Thymus (tissue), 14 donors: ENCODE data around the gene TAC3. TPM values are rescaled to one million over a fixed set of nuclear protein-coding genes. Genes with fewer than 3 reads are reported as not detected.
"Not testable (repeated sequence)": the region's sequence is repeated elsewhere in the genome, so short reads cannot be mapped to it uniquely, and the experiment has no call there.

Experiments used
- DNase-seq, 9 donors: peaks; one replicate each; pipeline ENCODE4 v3.0.0-alpha.2; 2013; ENCODE audit warnings: low spot score in 9 of 9, low read depth in 6 of 9, missing footprints in 1 of 9
- H3K27ac ChIP-seq, 2 donors: one replicate each; pipeline ENCODE4 v1.5.1; 2013; ENCODE audit warnings: control low read depth in 1 of 2, low read depth in 1 of 2, low read length in 1 of 2, mild to moderate bottlenecking in 1 of 2, moderate library complexity in 1 of 2
- H3K27me3 ChIP-seq, 2 donors: one replicate each; pipeline ENCODE4 v1.5.1; 2013; ENCODE audit warnings: low read length in 1 of 2; ENCODE audit not compliant: control insufficient read depth in 2 of 2, insufficient read depth in 1 of 2
- H3K36me3 ChIP-seq, 2 donors: one replicate each; pipeline ENCODE4 v1.5.1; 2013; ENCODE audit warnings: low read length in 1 of 2, mild to moderate bottlenecking in 1 of 2, moderate library complexity in 1 of 2; ENCODE audit not compliant: control insufficient read depth in 2 of 2, insufficient read depth in 2 of 2
- H3K4me1 ChIP-seq, 2 donors: one replicate each; pipeline ENCODE4 v1.5.1; 2013; ENCODE audit warnings: low read length in 2 of 2; ENCODE audit not compliant: control insufficient read depth in 2 of 2, insufficient read depth in 2 of 2
- H3K4me3 ChIP-seq, 2 donors: one replicate each; pipeline ENCODE4 v1.5.1; 2013; ENCODE audit warnings: low read length in 2 of 2, control low read depth in 1 of 2, mild to moderate bottlenecking in 1 of 2
- H3K9me3 ChIP-seq, 2 donors: one replicate each; pipeline ENCODE4 v1.5.1; 2013; ENCODE audit warnings: low read length in 1 of 2, mild to moderate bottlenecking in 1 of 2; ENCODE audit not compliant: control insufficient read depth in 2 of 2, insufficient read depth in 1 of 2
- WGBS: extraction: QIAGEN DNeasy Blood & Tissue Kit; methylation state at CpG from one replicate; pipeline ENCODE4 v1.1.7; 2013; 5-methylcytosine and 5-hydroxymethylcytosine counted together
- long read RNA-seq, 10 donors: transcript quantifications; one replicate each; lab custom pipeline, GENCODE V29; 2026
- polyA plus RNA-seq: library from polyadenylated mRNA; stranded (reverse); fragments of 200-250 nt; gene quantifications from one replicate; pipeline ENCODE4 v1.2.3, GENCODE V29; 2013
- total RNA-seq: library from RNA; stranded (reverse); fragments of 120-200 nt; gene quantifications from one replicate; pipeline ENCODE4 v1.2.4, GENCODE V29; 2013
- donor health status: healthy.

Gene TAC3
- 0.76 TPM for total RNA-seq
- polyA plus RNA-seq: 4.3 TPM
- long read RNA-seq, donor 1: 0 reads
- long read RNA-seq, donor 2: 0 reads
- long read RNA-seq, donor 3, partial matches to known transcripts: 0 of 1 reads
- long read RNA-seq, donor 3, other reads (novel, unspliced or antisense): 0 of 1 reads
- long read RNA-seq, donor 4: 0 reads
- long read RNA-seq, donor 5: 0 reads
- long read RNA-seq, donor 6: 0 reads
- long read RNA-seq, donor 7: 0 reads
- long read RNA-seq, donor 8, partial matches to known transcripts: 0 of 2 reads
- long read RNA-seq, donor 8, other reads (novel, unspliced or antisense): 0 of 2 reads
- long read RNA-seq, donor 9, partial matches to known transcripts: 0 of 1 reads
- long read RNA-seq, donor 9, other reads (novel, unspliced or antisense): 0 of 1 reads
- long read RNA-seq, donor 10, partial matches to known transcripts: 0 of 1 reads
- long read RNA-seq, donor 10, other reads (novel, unspliced or antisense): 0 of 1 reads

- DNase-seq: no peak
- no peaks in the 10 kb centered on the region for H3K9me3 ChIP-seq
- 88% methylated on average over 6 of the region's 6 CpGs for WGBS
Observed at GRCh38 chr12:57016348-57016747, at the start of gene TAC3. Gene TAC3 (minus strand): TSS chr12:57016529. CDS start chr12:57015797, 732 bp downstream.

GRCh38 chr12:57063991-57064685, 47.8 kb upstream of the TAC3 start:
- peaks cover 23 to 66% of the 10 kb centered on the region in 2 donors for H3K36me3 ChIP-seq
- H3K27me3 ChIP-seq: no peaks in the 10 kb centered on the region
- no peak overlapping the region for H3K4me3 ChIP-seq
- peak overlapping the region in 1 of 2 donors; percentile 22 for H3K27ac ChIP-seq
- peak in 2 of 9 donors; percentile 23 to 58 for DNase-seq
- WGBS: 75% methylated on average over 5 of the region's 5 CpGs
- no peaks in the 10 kb centered on the region for H3K9me3 ChIP-seq
- no peaks in the 10 kb centered on the region for H3K4me1 ChIP-seq

More at GRCh38 chr12:57016348-57016747, at the start of gene TAC3:
- Histone ChIP-seq H3K27ac (no peak within 1 kb of the TSS), H3K36me3 (no peaks in the 10 kb centered on the region), H3K4me3 (no peak within 1 kb of the TSS), H3K4me1 (peaks cover 0 to 17% of the 10 kb centered on the region in 2 donors), H3K27me3 (no peaks in the 10 kb centered on the region)

- DNase-seq: no peak
- H3K27me3 ChIP-seq: no peaks in the 10 kb centered on the region
- no peaks in the 10 kb centered on the region for H3K9me3 ChIP-seq
- no peak overlapping the region for H3K4me3 ChIP-seq
- peaks cover 29 to 69% of the 10 kb centered on the region in 2 donors for H3K36me3 ChIP-seq
- no peak overlapping the region for H3K27ac ChIP-seq
- 98% methylated on average over 1 of the region's 1 CpG for WGBS
- H3K4me1 ChIP-seq: no peaks in the 10 kb centered on the region
Observed at GRCh38 chr12:57058454-57058853, 42.1 kb upstream of the TAC3 start.

GRCh38 chr12:57057067-57057751, 40.9 kb upstream of the TAC3 start:
- WGBS: 98% methylated on average over 6 of the region's 6 CpGs
- H3K36me3 ChIP-seq: peaks cover 29 to 60% of the 10 kb centered on the region in 2 donors

GRCh38 chr12:57055824-57056223, 39.5 kb upstream of the TAC3 start:
- Histone ChIP-seq H3K36me3 (peaks cover 29 to 51% of the 10 kb centered on the region in 2 donors), H3K27ac (no peak overlapping the region), H3K9me3 (no peaks in the 10 kb centered on the region), H3K27me3 (no peaks in the 10 kb centered on the region), H3K4me1 (no peaks in the 10 kb centered on the region), H3K4me3 (no peak overlapping the region)
- WGBS: 88% methylated on average over 3 of the region's 3 CpGs
- DNase-seq: no peak

More at GRCh38 chr12:57057067-57057751, 40.9 kb upstream of the TAC3 start:
- Histone ChIP-seq H3K4me3 (no peak overlapping the region), H3K4me1 (no peaks in the 10 kb centered on the region), H3K27me3 (no peaks in the 10 kb centered on the region), H3K9me3 (no peaks in the 10 kb centered on the region), H3K27ac (no peak overlapping the region)
- no peak for DNase-seq

GRCh38 chr12:57053901-57054300, 37.6 kb upstream of the TAC3 start:
- peaks cover 18 to 32% of the 10 kb centered on the region in 2 donors for H3K36me3 ChIP-seq
- WGBS: 97% methylated on average over 4 of the region's 4 CpGs
- not testable (repeated sequence) for H3K9me3 ChIP-seq, DNase-seq, H3K27me3 ChIP-seq, H3K27ac ChIP-seq, H3K4me1 ChIP-seq, H3K4me3 ChIP-seq

- 98% methylated on average over 4 of the region's 4 CpGs for WGBS
Observed at GRCh38 chr12:57053146-57053545, 36.8 kb upstream of the TAC3 start.

GRCh38 chr12:57051011-57051410, 34.7 kb upstream of the TAC3 start:
- 97% methylated on average over 1 of the region's 1 CpG for WGBS
- Histone ChIP-seq H3K27me3 (no peaks in the 10 kb centered on the region), H3K36me3 (peaks cover 0 to 7% of the 10 kb centered on the region in 2 donors), H3K4me1 (peaks cover 24 to 34% of the 10 kb centered on the region in 2 donors), H3K9me3 (no peaks in the 10 kb centered on the region), H3K4me3 (no peak overlapping the region), H3K27ac (no peak overlapping the region)
- no peak for DNase-seq

More at GRCh38 chr12:57053146-57053545, 36.8 kb upstream of the TAC3 start:
- H3K27ac ChIP-seq, H3K4me3 ChIP-seq, DNase-seq, H3K27me3 ChIP-seq, H3K9me3 ChIP-seq: not testable (repeated sequence)
- Histone ChIP-seq H3K4me1 (peaks cover 3 to 13% of the 10 kb centered on the region in 2 donors), H3K36me3 (peaks cover 11 to 24% of the 10 kb centered on the region in 2 donors)
